ENCODE data around the gene DOC2A. TPM values are rescaled to one million over a fixed set of nuclear protein-coding genes. Genes with fewer than 3 reads are reported as not detected.
A peak's percentile ranks its signal among the peaks of the same experiment; 100 is the strongest.

DOC2A gene
- total RNA-seq, 6 donors from 2014 or later = 1.2 to 11.0 (median 6.5) TPM

- peaks cover 13 to 28% (median 18%) of the 10 kb centered on the region in 4 donors for H3K4me1 ChIP-seq
- no peak overlapping the region for H3K27ac ChIP-seq
- H3K27me3 ChIP-seq = peaks cover 2 to 29% (median 22%) of the 10 kb centered on the region in 4 donors
- DNase-seq (peak in 1 of 2 donors; percentile 74), ATAC-seq (ENCODE audit: low FRiP score in 2 of 2) (no peak)
- TF ChIP-seq POLR2AphosphoS5 (IDR thresholded peaks at IDR 0.05) (no peak), CTCF (IDR thresholded peaks at IDR 0.05) (no peak), EP300 (IDR thresholded peaks at IDR 0.05) (no peak), POLR2A (IDR thresholded peaks at IDR 0.05) (no peak)
- peak overlapping the region in 3 of 4 donors; percentile 26 to 50 (median 37) for H3K4me3 ChIP-seq
- WGBS, 2 donors = 8 to 16% methylated on average over 8 to 21 of the region's 34 CpGs
- H3K36me3 ChIP-seq = no peaks in the 10 kb centered on the region
- no peaks in the 10 kb centered on the region for H3K9me3 ChIP-seq
Measured at GRCh38 chr16:30009990-30010843, 610 bp downstream of the DOC2A start.

GRCh38 chr16:30009085-30009862, 1.6 kb downstream of the DOC2A start:
- peaks cover 2 to 29% (median 22%) of the 10 kb centered on the region in 4 donors for H3K27me3 ChIP-seq
- DNase-seq = peak in 1 of 2 donors; percentile 71
- no peaks in the 10 kb centered on the region for H3K9me3 ChIP-seq
- no peak overlapping the region for H3K4me3 ChIP-seq
- H3K4me1 ChIP-seq = peaks cover 13 to 38% (median 26%) of the 10 kb centered on the region in 4 donors
- H3K36me3 ChIP-seq = no peaks in the 10 kb centered on the region
- no peak for ATAC-seq (ENCODE audit: low FRiP score in 2 of 2)
- 44 to 48% methylated on average over 16 to 24 of the region's 26 CpGs for whole genome bisulfite sequencing, 2 donors
- TF ChIP-seq CTCF (IDR thresholded peaks at IDR 0.05) (no peak), EP300 (IDR thresholded peaks at IDR 0.05) (no peak), POLR2A (IDR thresholded peaks at IDR 0.05) (no peak), POLR2AphosphoS5 (IDR thresholded peaks at IDR 0.05) (no peak)
- no peak overlapping the region for H3K27ac ChIP-seq

- ATAC-seq (ENCODE audit: low FRiP score in 2 of 2) = no peak
- no peak for TF ChIP-seq POLR2A (IDR thresholded peaks at IDR 0.05)
- TF ChIP-seq EP300 (IDR thresholded peaks at IDR 0.05) = no peak
- TF ChIP-seq CTCF (IDR thresholded peaks at IDR 0.05) = no peak
- TF ChIP-seq POLR2AphosphoS5 (IDR thresholded peaks at IDR 0.05) = no peak
- Histone ChIP-seq H3K9me3 (no peaks in the 10 kb centered on the region), H3K27me3 (peaks cover 2 to 29% (median 22%) of the 10 kb centered on the region in 4 donors), H3K27ac (no peak overlapping the region), H3K4me3 (no peak overlapping the region), H3K4me1 (peaks cover 13 to 38% (median 26%) of the 10 kb centered on the region in 4 donors), H3K36me3 (peaks cover 0 to 8% (median 4%) of the 10 kb centered on the region in 4 donors)
- WGBS, 2 donors = 58 to 86% methylated on average over 5 to 11 of the region's 11 CpGs
- DNase-seq = no peak
Measured at GRCh38 chr16:30007378-30007895, 3.4 kb downstream of the DOC2A start.

- peak in 1 of 2 donors; percentile 80 for DNase-seq
- no peak overlapping the region for H3K4me3 ChIP-seq
- ATAC-seq (ENCODE audit: low FRiP score in 2 of 2) = no peak
- no peak overlapping the region for H3K27ac ChIP-seq
- H3K27me3 ChIP-seq = peaks cover 2 to 24% (median 20%) of the 10 kb centered on the region in 4 donors
- 84 to 85% methylated on average over 26 to 34 of the region's 34 CpGs for WGBS, 2 donors
- no peaks in the 10 kb centered on the region for H3K9me3 ChIP-seq
- peaks cover 0 to 12% (median 5%) of the 10 kb centered on the region in 4 donors for H3K36me3 ChIP-seq
- H3K4me1 ChIP-seq = peaks cover 13 to 37% (median 26%) of the 10 kb centered on the region in 4 donors
- TF ChIP-seq EP300 (IDR thresholded peaks at IDR 0.05) (no peak), POLR2AphosphoS5 (IDR thresholded peaks at IDR 0.05) (no peak), POLR2A (IDR thresholded peaks at IDR 0.05) (no peak), CTCF (IDR thresholded peaks at IDR 0.05) (no peak)
Measured at GRCh38 chr16:30006659-30007377, 4.0 kb downstream of the DOC2A start.
